Heart left ventricle (tissue), 13 donors: ENCODE results near the gene ACVR2A.

Source experiments
- POLR2A ChIP-seq, 2 donors: fragments of 450-650 bp; IDR thresholded peaks; one replicate each; pipeline ENCODE4 v1.6.1; 2017; ENCODE audit warnings: antibody characterized with exemption in 2 of 2, mild to moderate bottlenecking in 2 of 2, moderate library complexity in 2 of 2
- TF ChIP-seq, protein P1 (sequence below), 12 donors: fragments of 200-600 bp; sonication (generic) in 4 of 12; IDR thresholded peaks; one replicate each; pipeline versions ENCODE4 v1.5.0 to v1.8.0; 2018 to 2022; ENCODE audit warnings: antibody characterized with exemption in 12 of 12, mild to moderate bottlenecking in 5 of 12
- donor health status: ischemic (EF 13 %, LVEDD 7.1; RV severe dilation, severe dysfunction).
- donor health status: DM: no; HTN: yes; CAD: no.
- donor health status: DM: no; HTN: no; CAD: no.
- donor health status: ischemic (EF 25% LVEDD 6.9; RV normal size, moderate dysfunction).
- donor health status: ischemic (EF 25% LVEDD 5.7; RV mildly dilated, moderate dysfunction).
- donor health status: ischemic (EF 35%, LVEDD 5.7; RV mildly dilated, moderate dysfunction).
- donor health status: nonischemic (EF 11% LVEDD 7.7; RV severe dilation, severe dysfunction).
- donor health status: DM: yes; HTN: yes; CAD: no.
- donor health status: PGD.
- donor health status: ischemic (EF 29% LVEDD 5.4; RV normal size, mild dysfunction).
- donor health status: nonischemic (EF 23%, LVEDD 6.1; RV moderate dilation, normal function).

GRCh38 chr2:147850838-147851237 is 6.0 kb downstream of the ACVR2A start:
- TF ChIP-seq, protein P1, sequence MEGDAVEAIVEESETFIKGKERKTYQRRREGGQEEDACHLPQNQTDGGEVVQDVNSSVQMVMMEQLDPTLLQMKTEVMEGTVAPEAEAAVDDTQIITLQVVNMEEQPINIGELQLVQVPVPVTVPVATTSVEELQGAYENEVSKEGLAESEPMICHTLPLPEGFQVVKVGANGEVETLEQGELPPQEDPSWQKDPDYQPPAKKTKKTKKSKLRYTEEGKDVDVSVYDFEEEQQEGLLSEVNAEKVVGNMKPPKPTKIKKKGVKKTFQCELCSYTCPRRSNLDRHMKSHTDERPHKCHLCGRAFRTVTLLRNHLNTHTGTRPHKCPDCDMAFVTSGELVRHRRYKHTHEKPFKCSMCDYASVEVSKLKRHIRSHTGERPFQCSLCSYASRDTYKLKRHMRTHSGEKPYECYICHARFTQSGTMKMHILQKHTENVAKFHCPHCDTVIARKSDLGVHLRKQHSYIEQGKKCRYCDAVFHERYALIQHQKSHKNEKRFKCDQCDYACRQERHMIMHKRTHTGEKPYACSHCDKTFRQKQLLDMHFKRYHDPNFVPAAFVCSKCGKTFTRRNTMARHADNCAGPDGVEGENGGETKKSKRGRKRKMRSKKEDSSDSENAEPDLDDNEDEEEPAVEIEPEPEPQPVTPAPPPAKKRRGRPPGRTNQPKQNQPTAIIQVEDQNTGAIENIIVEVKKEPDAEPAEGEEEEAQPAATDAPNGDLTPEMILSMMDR (IDR thresholded peaks at IDR 0.05) = no peak
- no peak for TF ChIP-seq POLR2A (IDR thresholded peaks at IDR 0.05)
